Astrocyte of the spinal cord (primary cell): Measurements from ENCODE around the gene GRID1.

Experiments used
- DNase-seq: peaks from one replicate; pipeline ENCODE4 v3.0.0; 2011; ENCODE audit warnings: low read depth, low spot score
- H3K4me3 ChIP-seq: 2 replicates; pipeline ENCODE4 v1.5.1; 2011; ENCODE audit warnings: low read depth, mild to moderate bottlenecking, low read length, moderate library complexity
- in situ Hi-C: cut with HindIII; loops from 2 replicates; pipeline ENCODE4 v1.10.0; 2017; ENCODE audit warnings: low sequenced_read_pairs
- TF ChIP-seq, protein P1 (sequence below): IDR thresholded peaks from 2 replicates; pipeline ENCODE4 v1.5.1; 2012; ENCODE audit warnings: low read depth, mild to moderate bottlenecking, low read length, inconsistent platforms

GRID1 gene

GRCh38 chr10:86210416-86210815 is 156.2 kb downstream of the GRID1 start:
- TF ChIP-seq, protein P1, sequence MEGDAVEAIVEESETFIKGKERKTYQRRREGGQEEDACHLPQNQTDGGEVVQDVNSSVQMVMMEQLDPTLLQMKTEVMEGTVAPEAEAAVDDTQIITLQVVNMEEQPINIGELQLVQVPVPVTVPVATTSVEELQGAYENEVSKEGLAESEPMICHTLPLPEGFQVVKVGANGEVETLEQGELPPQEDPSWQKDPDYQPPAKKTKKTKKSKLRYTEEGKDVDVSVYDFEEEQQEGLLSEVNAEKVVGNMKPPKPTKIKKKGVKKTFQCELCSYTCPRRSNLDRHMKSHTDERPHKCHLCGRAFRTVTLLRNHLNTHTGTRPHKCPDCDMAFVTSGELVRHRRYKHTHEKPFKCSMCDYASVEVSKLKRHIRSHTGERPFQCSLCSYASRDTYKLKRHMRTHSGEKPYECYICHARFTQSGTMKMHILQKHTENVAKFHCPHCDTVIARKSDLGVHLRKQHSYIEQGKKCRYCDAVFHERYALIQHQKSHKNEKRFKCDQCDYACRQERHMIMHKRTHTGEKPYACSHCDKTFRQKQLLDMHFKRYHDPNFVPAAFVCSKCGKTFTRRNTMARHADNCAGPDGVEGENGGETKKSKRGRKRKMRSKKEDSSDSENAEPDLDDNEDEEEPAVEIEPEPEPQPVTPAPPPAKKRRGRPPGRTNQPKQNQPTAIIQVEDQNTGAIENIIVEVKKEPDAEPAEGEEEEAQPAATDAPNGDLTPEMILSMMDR, result no peak
- in situ Hi-C loops, result no loop called here
- H3K4me3 ChIP-seq, result no peak overlapping the region
- no peak for DNase-seq

DNA sequence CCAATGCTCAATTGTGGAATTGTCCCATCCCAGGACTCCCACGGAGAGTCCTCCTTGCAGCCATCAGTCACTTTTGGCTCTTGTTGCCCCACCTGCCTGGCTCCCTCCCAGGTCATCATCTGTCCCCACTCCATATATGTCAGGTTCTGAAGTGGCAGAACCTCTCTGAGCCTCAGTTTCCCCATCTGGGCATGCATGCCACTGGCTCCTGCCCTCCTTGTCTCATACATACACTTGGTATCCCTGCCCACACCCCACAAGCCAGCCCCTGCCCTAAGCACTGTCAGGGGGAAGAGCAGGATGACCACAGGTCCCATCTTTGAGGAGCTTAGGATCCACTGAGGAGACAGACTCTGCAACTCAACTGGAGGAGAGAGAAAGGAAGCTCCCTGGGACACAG is 156.9 kb downstream of the GRID1 start:
- DNase-seq, result no peak
- in situ Hi-C loops, result no loop called here
- no peak overlapping the region for H3K4me3 ChIP-seq
- TF ChIP-seq, protein P1, result no peak

DNA sequence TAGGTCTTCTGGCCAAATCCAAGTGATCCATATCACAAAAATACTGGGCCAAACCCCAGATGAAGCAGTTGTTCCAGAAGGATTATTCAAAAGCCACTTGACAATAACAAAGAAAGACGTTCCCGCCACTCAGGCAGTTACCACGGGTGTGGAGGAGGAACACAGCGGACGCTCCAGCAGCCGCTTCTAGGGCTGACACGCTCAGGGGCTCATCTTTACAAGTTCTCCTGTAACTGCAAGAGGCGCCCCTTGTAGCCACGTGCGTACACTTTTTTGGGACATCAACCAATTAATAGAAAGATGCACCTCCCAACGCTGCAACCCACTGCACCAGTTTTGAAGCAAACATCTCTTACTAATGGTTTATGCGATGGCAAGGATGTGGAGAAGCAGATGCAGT is 159.4 kb downstream of the GRID1 start:
- in situ Hi-C loops, result no loop called here
- TF ChIP-seq, protein P1, result no peak
- no peak overlapping the region for H3K4me3 ChIP-seq
- DNase-seq, result no peak

GRCh38 chr10:86206240-86206579 is 160.4 kb downstream of the GRID1 start:
- in situ Hi-C loops, result no loop called here
- H3K4me3 ChIP-seq, result no peak overlapping the region
- no peak for DNase-seq
- TF ChIP-seq, protein P1, result no peak

- TF ChIP-seq, protein P1, result no peak
- no peak overlapping the region for H3K4me3 ChIP-seq
- in situ Hi-C loops, result no loop called here
- no peak for DNase-seq
These were observed 161.0 kb downstream of the GRID1 start for GRCh38 chr10:86205306-86206239.

- no peak for DNase-seq
- in situ Hi-C loops, result no loop called here
- TF ChIP-seq, protein P1, result no peak
- H3K4me3 ChIP-seq, result no peak overlapping the region
These were observed 161.9 kb downstream of the GRID1 start for GRCh38 chr10:86204421-86205305.
